ENCODE data around the gene DNA2. TPM values are rescaled to one million over a fixed set of nuclear protein-coding genes. Genes with fewer than 3 reads are reported as not detected.

Gene DNA2
- polyA plus RNA-seq, 1 donor (not counting 4 experiments of a cell fraction or from before 2014, with no cell fraction given), result 7.6 TPM

GRCh38 chr10:68408898-68409518 is 62.8 kb downstream of the DNA2 start:
- Histone ChIP-seq H3K9me1 (ENCODE audit: control insufficient read depth, extremely low read depth, insufficient read depth, low read length) (no peaks in the 10 kb centered on the region), H4K20me1 (ENCODE audit: control insufficient read depth, extremely low read depth, insufficient read depth, low read length) (no peaks in the 10 kb centered on the region), H3K79me2 (ENCODE audit: control insufficient read depth, insufficient read depth, low read length) (peaks cover 29% of the 10 kb centered on the region), H3K27me3 (ENCODE audit: control insufficient read depth, extremely low read depth, insufficient read depth, low read length) (no peaks in the 10 kb centered on the region), H3K36me3 (ENCODE audit: control insufficient read depth in 2 of 2, extremely low read depth in 1 of 2, insufficient read depth in 2 of 2, low read length in 2 of 2) (peaks cover 2 to 3% of the 10 kb centered on the region in 2 experiments), H3K4me3 (ENCODE audit: control insufficient read depth in 2 of 3, extremely low read depth in 1 of 3, insufficient read depth in 2 of 3, low read depth in 1 of 3, low read length in 3 of 3) (no peak overlapping the region), H3K9me3 (ENCODE audit: control insufficient read depth, low read depth, low read length) (no peaks in the 10 kb centered on the region), H3K27ac (ENCODE audit: control insufficient read depth, insufficient read depth, low read length) (no peak overlapping the region), H3K4me2 (ENCODE audit: control insufficient read depth, extremely low read depth, insufficient read depth, low read depth, low read length) (no peak overlapping the region), H2AFZ (ENCODE audit: control insufficient read depth, low read length) (no peak overlapping the region), H3K9ac (ENCODE audit: control insufficient read depth, extremely low read depth, insufficient read depth, low read length) (no peak overlapping the region), H3K4me1 (ENCODE audit: control insufficient read depth, extremely low read depth, insufficient read depth, low read length) (peaks cover 5% of the 10 kb centered on the region)
- dilution Hi-C loops (cut with MboI; ENCODE audit: extremely low pct_ligation_motif_present, low sequenced_read_pairs), result no loop called here
- DNase-seq (ENCODE audit: low read depth, low spot score), result no peak
- no peak for FAIRE-seq
- TF ChIP-seq CTCF (optimal IDR thresholded peaks at IDR 0.05 in 1 of 3, IDR thresholded peaks at IDR 0.05 in 1 of 3, conservative IDR thresholded peaks at IDR 0.05 in 1 of 3; ENCODE audit: extremely low read depth in 1 of 3, insufficient read depth in 2 of 3, low read length in 3 of 3), result no peak
- no peak for TF ChIP-seq EZH2 (IDR thresholded peaks at IDR 0.05; ENCODE audit: low read length)

DNA sequence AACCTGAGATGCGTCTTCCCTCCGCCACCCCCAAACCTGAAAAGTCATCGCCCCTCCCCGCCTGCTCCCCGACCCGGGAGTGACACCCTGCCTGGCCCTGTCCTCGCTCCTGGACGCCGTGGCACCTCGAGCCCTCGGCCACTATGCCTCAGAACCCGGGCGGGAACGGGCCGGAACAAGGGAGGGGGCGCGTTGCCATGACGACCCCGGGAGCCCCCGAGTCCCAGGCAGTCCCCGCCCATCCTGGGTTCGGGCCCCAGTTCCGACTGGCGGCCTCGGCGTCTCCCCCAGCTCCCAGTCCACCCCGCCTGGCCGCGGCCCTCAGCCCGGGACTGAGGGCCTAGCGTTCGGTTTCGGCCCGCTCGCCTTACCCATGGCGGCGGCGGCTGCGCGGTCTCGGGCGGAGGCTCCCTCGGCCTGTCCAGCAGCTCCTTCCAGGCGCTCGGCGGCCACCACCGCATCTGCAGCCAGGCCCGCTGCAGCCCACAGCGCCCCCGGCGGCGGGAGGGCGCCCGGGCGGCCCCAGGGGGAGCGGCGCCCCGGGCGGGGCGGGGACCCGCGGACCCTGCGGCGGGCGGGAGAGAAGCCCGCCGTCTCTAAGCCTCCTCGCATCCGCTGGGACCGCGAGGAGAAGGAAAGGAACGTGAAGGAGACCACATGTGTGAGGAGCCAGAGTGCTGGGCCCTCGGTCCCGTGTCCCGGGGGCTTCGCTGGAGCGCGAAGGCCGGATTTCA is 64.8 kb downstream of the DNA2 start, which contains the start of gene RUFY2:
RUFY2 (minus strand) TSS at position 463 of the 734 bp plus-strand sequence; CDS start at position 375, 88 bp downstream.
- Histone ChIP-seq H3K79me2 (ENCODE audit: control insufficient read depth, insufficient read depth, low read length) (peaks cover 46% of the 10 kb centered on the region), H3K9ac (ENCODE audit: control insufficient read depth, extremely low read depth, insufficient read depth, low read length) (peak within 1 kb of the TSS; percentile 92), H4K20me1 (ENCODE audit: control insufficient read depth, extremely low read depth, insufficient read depth, low read length) (no peaks in the 10 kb centered on the region), H3K4me2 (ENCODE audit: control insufficient read depth, extremely low read depth, insufficient read depth, low read depth, low read length) (peak within 1 kb of the TSS; percentile 96), H3K9me3 (ENCODE audit: control insufficient read depth, low read depth, low read length) (no peaks in the 10 kb centered on the region), H3K4me1 (ENCODE audit: control insufficient read depth, extremely low read depth, insufficient read depth, low read length) (peaks cover 5% of the 10 kb centered on the region), H3K27ac (ENCODE audit: control insufficient read depth, insufficient read depth, low read length) (peak within 1 kb of the TSS; percentile 82), H3K4me3 (ENCODE audit: control insufficient read depth in 2 of 3, extremely low read depth in 1 of 3, insufficient read depth in 2 of 3, low read depth in 1 of 3, low read length in 3 of 3) (peak within 1 kb of the TSS; percentile 91 to 100 (median 94)), H3K9me1 (ENCODE audit: control insufficient read depth, extremely low read depth, insufficient read depth, low read length) (no peaks in the 10 kb centered on the region), H3K36me3 (ENCODE audit: control insufficient read depth in 2 of 2, extremely low read depth in 1 of 2, insufficient read depth in 2 of 2, low read length in 2 of 2) (peaks cover 2 to 3% of the 10 kb centered on the region in 2 experiments), H3K27me3 (ENCODE audit: control insufficient read depth, extremely low read depth, insufficient read depth, low read length) (no peaks in the 10 kb centered on the region), H2AFZ (ENCODE audit: control insufficient read depth, low read length) (peak within 1 kb of the TSS; percentile 94)
- FAIRE-seq (no peak), DNase-seq (ENCODE audit: low read depth, low spot score) (no peak)
- dilution Hi-C loops (cut with MboI; ENCODE audit: extremely low pct_ligation_motif_present, low sequenced_read_pairs), result no loop called here
- TF ChIP-seq EZH2 (IDR thresholded peaks at IDR 0.05; ENCODE audit: low read length) (no peak), CTCF (optimal IDR thresholded peaks at IDR 0.05 in 1 of 3, IDR thresholded peaks at IDR 0.05 in 1 of 3, conservative IDR thresholded peaks at IDR 0.05 in 1 of 3; ENCODE audit: extremely low read depth in 1 of 3, insufficient read depth in 2 of 3, low read length in 3 of 3) (peak in 2 of 3 experiments; percentile 47 to 75)
